ENCODE results near the gene MAOB. TPM values are rescaled to one million over a fixed set of nuclear protein-coding genes. Genes with fewer than 3 reads are reported as not detected.

The MAOB gene
- total and polyA plus RNA-seq, 11 donors: 30.3 to 163 (median 91.5) TPM

DNA sequence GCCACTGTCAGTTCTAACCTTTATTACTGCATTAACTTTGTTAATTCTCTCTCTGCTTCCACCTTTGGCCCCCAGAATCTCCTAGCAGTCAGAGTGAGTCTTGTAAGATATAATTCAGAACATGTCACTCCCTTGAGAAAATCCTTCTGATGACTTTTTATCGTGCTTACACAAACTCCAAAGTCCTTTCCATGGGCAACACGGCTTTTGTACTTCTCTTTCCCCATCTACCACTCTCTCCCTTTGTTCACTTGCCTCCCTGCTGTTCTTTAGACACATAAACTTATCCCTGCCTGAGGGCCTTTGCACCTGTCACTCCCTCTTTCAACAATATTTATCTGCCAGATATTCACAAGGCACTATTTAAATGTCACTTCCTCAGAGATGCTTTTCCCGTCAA, 64.8 kb downstream of the MAOB start:
- Histone ChIP-seq H3K36me3 (no peaks in the 10 kb centered on the region), H3K9me3 (no peaks in the 10 kb centered on the region), H3K27ac (no peak overlapping the region), H3K4me1 (peaks cover 0 to 17% (median 3%) of the 10 kb centered on the region in 12 donors), H3K4me3 (no peak overlapping the region), H3K27me3 (peaks cover 0 to 31% (median 0%) of the 10 kb centered on the region in 9 donors)
- DNase-seq (no peak), ATAC-seq (no peak)
- intact Hi-C loops (cut with DNase I): no loop called here
- no peak for TF ChIP-seq POLR2A (IDR thresholded peaks at IDR 0.05)
- TF ChIP-seq, protein P1, sequence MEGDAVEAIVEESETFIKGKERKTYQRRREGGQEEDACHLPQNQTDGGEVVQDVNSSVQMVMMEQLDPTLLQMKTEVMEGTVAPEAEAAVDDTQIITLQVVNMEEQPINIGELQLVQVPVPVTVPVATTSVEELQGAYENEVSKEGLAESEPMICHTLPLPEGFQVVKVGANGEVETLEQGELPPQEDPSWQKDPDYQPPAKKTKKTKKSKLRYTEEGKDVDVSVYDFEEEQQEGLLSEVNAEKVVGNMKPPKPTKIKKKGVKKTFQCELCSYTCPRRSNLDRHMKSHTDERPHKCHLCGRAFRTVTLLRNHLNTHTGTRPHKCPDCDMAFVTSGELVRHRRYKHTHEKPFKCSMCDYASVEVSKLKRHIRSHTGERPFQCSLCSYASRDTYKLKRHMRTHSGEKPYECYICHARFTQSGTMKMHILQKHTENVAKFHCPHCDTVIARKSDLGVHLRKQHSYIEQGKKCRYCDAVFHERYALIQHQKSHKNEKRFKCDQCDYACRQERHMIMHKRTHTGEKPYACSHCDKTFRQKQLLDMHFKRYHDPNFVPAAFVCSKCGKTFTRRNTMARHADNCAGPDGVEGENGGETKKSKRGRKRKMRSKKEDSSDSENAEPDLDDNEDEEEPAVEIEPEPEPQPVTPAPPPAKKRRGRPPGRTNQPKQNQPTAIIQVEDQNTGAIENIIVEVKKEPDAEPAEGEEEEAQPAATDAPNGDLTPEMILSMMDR (IDR thresholded peaks at IDR 0.05): no peak
- WGBS, 4 donors: 58 to 86% (median 78%) methylated on average over 3 of the region's 3 CpGs

- peak overlapping the region in 2 of 12 donors; percentile 13 to 25 for H3K27ac ChIP-seq
Observed at GRCh38 chrX:43815209-43815608, 67.0 kb downstream of the MAOB start.

DNA sequence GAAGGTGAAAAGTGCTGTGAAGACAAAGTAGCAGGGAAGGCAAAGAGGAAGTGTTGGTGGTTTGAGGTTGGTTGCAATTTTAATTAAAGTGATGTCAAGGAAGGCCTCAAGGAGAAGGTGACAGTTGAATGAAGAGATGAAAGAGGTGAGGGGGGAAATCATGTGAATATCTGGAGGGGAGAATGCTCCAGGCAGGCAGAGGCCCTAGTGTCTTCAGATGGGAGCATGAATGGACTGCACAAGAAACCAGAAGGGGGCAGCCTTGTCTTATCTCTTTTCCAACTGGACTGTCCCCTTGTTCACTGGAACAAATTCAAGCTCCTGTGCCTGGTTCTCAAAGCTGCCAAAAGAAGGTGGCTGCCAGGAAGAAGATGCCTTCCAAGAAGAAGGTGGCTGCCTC, 68.4 kb downstream of the MAOB start:
- H3K4me1 ChIP-seq: peaks cover 0 to 21% (median 3%) of the 10 kb centered on the region in 12 donors

More at GRCh38 chrX:43815209-43815608, 67.0 kb downstream of the MAOB start:
- peaks cover 0 to 17% (median 3%) of the 10 kb centered on the region in 12 donors for H3K4me1 ChIP-seq
- DNase-seq: no peak
- no peak overlapping the region for H3K4me3 ChIP-seq
- no peaks in the 10 kb centered on the region for H3K36me3 ChIP-seq
- peak in 2 of 4 donors; percentile 45 to 56 for ATAC-seq
- WGBS, 4 donors: 38 to 56% (median 45%) methylated on average over 2 of the region's 2 CpGs
- intact Hi-C loops (cut with DNase I): no loop called here
- H3K27me3 ChIP-seq: peaks cover 0 to 21% (median 0%) of the 10 kb centered on the region in 9 donors
- no peak for TF ChIP-seq POLR2A (IDR thresholded peaks at IDR 0.05)
- TF ChIP-seq, protein P1 (IDR thresholded peaks at IDR 0.05): no peak
- no peaks in the 10 kb centered on the region for H3K9me3 ChIP-seq

GRCh38 chrX:43813319-43813718, 68.9 kb downstream of the MAOB start:
- TF ChIP-seq, protein P1 (IDR thresholded peaks at IDR 0.05): no peak
- no peak for TF ChIP-seq POLR2A (IDR thresholded peaks at IDR 0.05)
- H3K9me3 ChIP-seq: no peaks in the 10 kb centered on the region
- ATAC-seq: peak; percentile 62 to 88 (median 78)
- peak in 1 of 5 donors; percentile 16 for DNase-seq
- H3K4me1 ChIP-seq: peaks cover 0 to 21% (median 3%) of the 10 kb centered on the region in 12 donors
- H3K27ac ChIP-seq: peak overlapping the region in 2 of 12 donors; percentile 14 to 66
- H3K4me3 ChIP-seq: no peak overlapping the region
- intact Hi-C loops (cut with DNase I): no loop called here
- no peaks in the 10 kb centered on the region for H3K36me3 ChIP-seq
- peaks cover 0 to 21% (median 0%) of the 10 kb centered on the region in 9 donors for H3K27me3 ChIP-seq
- 47 to 65% (median 49%) methylated on average over 2 of the region's 2 CpGs for WGBS, 4 donors

More for the DNA sequence above, 68.4 kb downstream of the MAOB start:
- H3K36me3 ChIP-seq: no peaks in the 10 kb centered on the region
- peak overlapping the region in 4 of 12 donors; percentile 13 to 66 (median 14) for H3K27ac ChIP-seq
- DNase-seq: peak in 2 of 5 donors; percentile 5 to 16
- no peak overlapping the region for H3K4me3 ChIP-seq
- intact Hi-C loops (cut with DNase I): no loop called here
- H3K9me3 ChIP-seq: no peaks in the 10 kb centered on the region
- TF ChIP-seq POLR2A (IDR thresholded peaks at IDR 0.05): no peak
- TF ChIP-seq, protein P1 (IDR thresholded peaks at IDR 0.05): peak in 1 of 12 donors; percentile 14
- peak in 1 of 4 donors; percentile 48 for ATAC-seq
- peaks cover 0 to 21% (median 0%) of the 10 kb centered on the region in 9 donors for H3K27me3 ChIP-seq

Data from heart left ventricle (tissue), 16 donors.